ENCODE measurements around the gene SNRPE.
A peak's percentile ranks its signal among the peaks of the same experiment; 100 is the strongest.

The SNRPE gene

GRCh38 chr1:203878422-203878821 lies 17.0 kb downstream of the SNRPE start:
- no peak for FAIRE-seq
- no peak for DNase-seq (ENCODE audit: low spot score)

- no peak for DNase-seq (ENCODE audit: low spot score)
- FAIRE-seq, result no peak
Observed at GRCh38 chr1:203880606-203881005, 19.2 kb downstream of the SNRPE start.

GRCh38 chr1:203888807-203889251 lies 27.4 kb downstream of the SNRPE start:
- DNase-seq (ENCODE audit: low spot score) (no peak), FAIRE-seq (no peak)

- no peak for DNase-seq (ENCODE audit: low spot score)
- no peak for FAIRE-seq
Observed at GRCh38 chr1:203891950-203892349, 30.6 kb downstream of the SNRPE start.

- DNase-seq (ENCODE audit: low spot score) (no peak), FAIRE-seq (no peak)
Observed at GRCh38 chr1:203898458-203899352, 37.3 kb downstream of the SNRPE start.

- DNase-seq (ENCODE audit: low spot score), result no peak
- no peak for FAIRE-seq
Observed at GRCh38 chr1:203899353-203899716, 37.9 kb downstream of the SNRPE start.

GRCh38 chr1:203899869-203900714 lies 38.7 kb downstream of the SNRPE start:
- FAIRE-seq (no peak), DNase-seq (ENCODE audit: low spot score) (no peak)

- no peak for DNase-seq (ENCODE audit: low spot score)
- no peak for FAIRE-seq
Observed at GRCh38 chr1:203901581-203901980, 40.2 kb downstream of the SNRPE start.

GRCh38 chr1:203905275-203905674 lies 43.9 kb downstream of the SNRPE start:
- no peak for DNase-seq (ENCODE audit: low spot score)
- no peak for FAIRE-seq

GRCh38 chr1:203906932-203907331 lies 45.5 kb downstream of the SNRPE start:
- FAIRE-seq (no peak), DNase-seq (ENCODE audit: low spot score) (peak; percentile 84)

- no peak for FAIRE-seq
Observed at GRCh38 chr1:203907901-203908300, 46.5 kb downstream of the SNRPE start.

GRCh38 chr1:203911806-203912205 lies 50.4 kb downstream of the SNRPE start:
- DNase-seq (ENCODE audit: low spot score), result no peak
- FAIRE-seq, result no peak

More at GRCh38 chr1:203907901-203908300, 46.5 kb downstream of the SNRPE start:
- no peak for DNase-seq (ENCODE audit: low spot score)

GRCh38 chr1:203913073-203913521 lies 51.7 kb downstream of the SNRPE start:
- no peak for FAIRE-seq
- no peak for DNase-seq (ENCODE audit: low spot score)

GRCh38 chr1:203914292-203914691 lies 52.9 kb downstream of the SNRPE start:
- FAIRE-seq (no peak), DNase-seq (ENCODE audit: low spot score) (no peak)

GRCh38 chr1:203915811-203916210 lies 54.4 kb downstream of the SNRPE start:
- FAIRE-seq, result no peak
- DNase-seq (ENCODE audit: low spot score), result no peak

- DNase-seq (ENCODE audit: low spot score) (no peak), FAIRE-seq (no peak)
Observed at GRCh38 chr1:203916756-203917155, 55.4 kb downstream of the SNRPE start.
